Lower leg skin (tissue), 3 donors: ENCODE data around the gene FBXO40.

Experiments used
- POLR2A ChIP-seq, 2 donors: fragments of 450-650 bp; IDR thresholded peaks; one replicate each; pipeline ENCODE4 v1.6.1; 2016 to 2017; ENCODE audit warnings: antibody characterized with exemption in 2 of 2, mild to moderate bottlenecking in 1 of 2, moderate library complexity in 1 of 2
- TF ChIP-seq, protein P1 (sequence below), 3 donors: fragments of 450-650 bp; IDR thresholded peaks; one replicate each; pipeline ENCODE4 v1.5.1; 2016; ENCODE audit warnings: antibody characterized with exemption in 3 of 3, mild to moderate bottlenecking in 3 of 3, moderate library complexity in 2 of 3

DNA sequence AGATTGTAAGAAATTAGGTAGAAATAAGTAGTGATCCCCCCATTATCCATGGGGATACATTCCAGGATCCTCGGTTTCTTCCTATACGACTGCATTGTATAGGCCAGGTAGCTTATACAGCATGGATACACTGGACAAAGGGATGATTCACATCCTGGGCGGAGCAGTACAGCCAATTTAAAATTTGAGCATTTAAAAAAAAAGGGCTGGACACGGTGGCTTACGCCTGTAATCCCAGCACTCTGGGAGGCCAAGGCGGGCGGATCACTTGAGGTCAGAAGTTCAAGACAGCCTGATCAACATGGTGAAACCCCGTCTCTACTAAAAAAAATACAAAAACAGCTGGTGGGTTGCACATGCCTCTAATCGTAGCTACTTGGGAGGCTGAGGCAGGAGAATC is 26.4 kb upstream of the FBXO40 start:
- no peak for TF ChIP-seq POLR2A (IDR thresholded peaks at IDR 0.05)
- TF ChIP-seq, protein P1, sequence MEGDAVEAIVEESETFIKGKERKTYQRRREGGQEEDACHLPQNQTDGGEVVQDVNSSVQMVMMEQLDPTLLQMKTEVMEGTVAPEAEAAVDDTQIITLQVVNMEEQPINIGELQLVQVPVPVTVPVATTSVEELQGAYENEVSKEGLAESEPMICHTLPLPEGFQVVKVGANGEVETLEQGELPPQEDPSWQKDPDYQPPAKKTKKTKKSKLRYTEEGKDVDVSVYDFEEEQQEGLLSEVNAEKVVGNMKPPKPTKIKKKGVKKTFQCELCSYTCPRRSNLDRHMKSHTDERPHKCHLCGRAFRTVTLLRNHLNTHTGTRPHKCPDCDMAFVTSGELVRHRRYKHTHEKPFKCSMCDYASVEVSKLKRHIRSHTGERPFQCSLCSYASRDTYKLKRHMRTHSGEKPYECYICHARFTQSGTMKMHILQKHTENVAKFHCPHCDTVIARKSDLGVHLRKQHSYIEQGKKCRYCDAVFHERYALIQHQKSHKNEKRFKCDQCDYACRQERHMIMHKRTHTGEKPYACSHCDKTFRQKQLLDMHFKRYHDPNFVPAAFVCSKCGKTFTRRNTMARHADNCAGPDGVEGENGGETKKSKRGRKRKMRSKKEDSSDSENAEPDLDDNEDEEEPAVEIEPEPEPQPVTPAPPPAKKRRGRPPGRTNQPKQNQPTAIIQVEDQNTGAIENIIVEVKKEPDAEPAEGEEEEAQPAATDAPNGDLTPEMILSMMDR (IDR thresholded peaks at IDR 0.05), result no peak
